CD4-positive, alpha-beta T cell treated with Interleukin-4 for 1 hour (primary cell): ENCODE results near the gene ASTL.

Experiments used
- DNase-seq, 2 donors: peaks; one replicate each; pipeline ENCODE4 v3.0.0-alpha.2; 2020 to 2022

ASTL gene

DNA sequence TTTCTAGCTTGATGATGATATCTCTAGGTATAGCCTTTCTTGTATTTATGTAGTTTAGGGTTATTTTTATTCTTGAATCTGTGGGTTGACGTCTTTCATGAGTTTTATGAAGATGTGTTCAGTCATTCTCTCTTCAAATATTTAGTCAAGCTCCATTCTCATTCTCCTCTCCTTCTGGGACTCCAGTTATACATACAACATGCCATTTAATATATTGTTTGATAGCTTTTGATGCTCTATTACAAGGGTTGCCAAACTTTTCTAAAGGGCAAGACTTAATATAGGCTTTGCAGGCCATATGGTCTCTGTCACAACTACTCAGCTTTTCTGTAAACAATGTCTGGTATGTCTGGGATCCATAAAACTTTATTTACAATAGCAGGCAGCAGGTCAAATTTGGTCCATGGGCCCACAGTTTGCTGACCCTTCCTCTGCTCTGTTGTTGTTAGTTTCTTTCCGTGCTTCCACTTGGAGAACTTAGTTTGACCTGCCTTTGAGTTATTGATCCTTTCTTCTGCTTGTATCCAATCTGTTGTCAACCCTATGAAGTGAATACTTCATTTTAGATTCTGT is 63.0 kb downstream of the ASTL start:
- DNase-seq: no peak

DNA sequence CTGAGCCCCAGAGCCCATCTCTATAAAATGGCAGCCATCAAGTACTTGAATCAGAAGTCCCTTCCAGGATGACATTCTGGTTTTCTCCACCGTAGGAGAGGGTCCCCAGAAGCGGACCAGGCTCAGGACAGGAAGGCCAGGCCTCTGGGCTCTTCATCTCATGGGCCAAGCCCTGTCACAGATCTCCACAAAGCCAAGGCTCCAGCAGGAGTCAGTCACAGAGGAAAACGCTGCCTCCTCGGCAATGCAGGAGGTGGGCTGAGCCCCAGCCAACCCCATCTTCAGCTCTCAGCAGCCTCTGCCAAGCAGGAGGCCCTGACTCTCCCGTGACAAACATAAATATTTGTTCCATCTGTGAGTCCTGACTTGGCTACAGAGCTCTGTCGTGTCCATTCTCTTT is 64.1 kb downstream of the ASTL start:
- no peak for DNase-seq

DNA sequence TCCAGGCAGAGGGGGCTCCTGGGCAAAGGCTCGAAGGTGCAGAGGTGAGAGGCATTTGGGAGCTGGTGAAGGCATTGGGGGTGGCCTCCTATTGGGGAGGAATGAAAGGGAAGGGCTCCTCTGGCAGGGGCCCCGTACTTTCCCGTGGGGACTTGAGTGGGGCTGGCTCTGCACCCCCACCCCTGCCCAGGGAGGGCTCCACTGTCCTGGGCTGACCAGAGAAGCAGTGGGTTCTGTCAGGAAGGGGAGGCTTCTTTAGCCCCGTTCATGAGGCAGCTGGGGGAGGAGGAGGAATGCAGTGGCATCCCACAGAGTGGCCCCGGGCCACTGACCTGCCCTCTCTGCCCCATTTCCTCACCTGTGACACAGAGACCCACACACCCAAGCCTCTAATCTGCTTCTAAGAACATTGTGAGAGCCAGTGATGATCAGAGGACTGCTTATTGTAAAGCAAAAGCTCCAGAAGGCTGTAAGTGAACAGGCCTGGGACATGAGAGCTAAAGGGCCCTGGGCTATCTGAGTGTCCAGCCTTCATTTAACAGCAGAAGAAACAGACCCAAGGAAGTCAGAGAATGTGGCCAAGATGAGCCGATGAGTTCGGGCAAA is 65.0 kb downstream of the ASTL start:
- DNase-seq: no peak
